Dermis blood vessel endothelial cell (primary cell): ENCODE results near the gene PARD3. TPM values are rescaled to one million over a fixed set of nuclear protein-coding genes. Genes with fewer than 3 reads are reported as not detected.
"Not testable (repeated sequence)": the region's sequence is repeated elsewhere in the genome, so short reads cannot be mapped to it uniquely, and the experiment has no call there.

Experiments
- DNase-seq: peaks from one replicate; pipeline ENCODE4 v3.0.0; 2010
- total RNA-seq: library from RNA; depleted of rRNA; stranded (reverse); fragments of >200 nt; gene quantifications from 2 replicates; pipeline ENCODE4 v1.2.3, GENCODE V29; 2014

PARD3 gene
- total RNA-seq, 1 donor from 2014 or later: 36.4 TPM

DNA sequence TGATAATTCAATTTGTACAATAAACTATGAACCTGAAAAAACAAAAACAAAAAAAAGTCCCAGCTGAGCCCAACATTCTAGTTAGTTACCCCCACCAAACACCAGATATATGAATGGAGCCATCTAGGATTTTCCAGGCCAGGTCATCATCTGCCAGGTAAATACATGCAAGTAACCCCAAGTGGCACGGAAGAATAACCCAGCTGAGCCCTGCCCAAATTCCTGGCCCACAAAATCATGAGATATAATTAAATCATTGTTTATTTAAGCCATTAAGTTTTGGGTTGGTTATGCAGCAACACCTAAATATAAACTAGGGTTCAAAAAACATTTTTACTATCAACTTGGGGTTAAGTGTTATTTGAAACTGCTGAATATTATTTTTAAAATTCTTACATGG, 19.0 kb downstream of the PARD3 start:
- DNase-seq: no peak

DNA sequence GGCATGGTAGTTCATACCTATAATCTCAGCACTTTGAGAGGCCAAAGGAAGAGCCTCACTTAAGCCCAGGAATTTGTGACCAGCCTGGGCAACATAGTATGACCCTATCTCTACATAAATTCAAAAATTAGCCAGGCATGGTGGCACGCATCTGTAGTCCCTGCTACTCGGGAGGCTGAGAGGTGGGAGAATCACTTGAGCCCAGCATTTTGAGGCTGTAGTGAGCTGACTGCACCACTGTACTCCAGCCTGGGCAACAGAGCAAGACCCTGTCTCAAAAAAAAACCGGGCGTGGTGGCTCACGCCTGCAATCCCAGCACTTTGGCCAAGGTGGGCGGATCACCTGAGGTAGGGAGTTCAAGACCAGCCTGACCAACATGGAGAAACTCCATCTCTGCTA, 19.8 kb downstream of the PARD3 start:
- no peak for DNase-seq

DNA sequence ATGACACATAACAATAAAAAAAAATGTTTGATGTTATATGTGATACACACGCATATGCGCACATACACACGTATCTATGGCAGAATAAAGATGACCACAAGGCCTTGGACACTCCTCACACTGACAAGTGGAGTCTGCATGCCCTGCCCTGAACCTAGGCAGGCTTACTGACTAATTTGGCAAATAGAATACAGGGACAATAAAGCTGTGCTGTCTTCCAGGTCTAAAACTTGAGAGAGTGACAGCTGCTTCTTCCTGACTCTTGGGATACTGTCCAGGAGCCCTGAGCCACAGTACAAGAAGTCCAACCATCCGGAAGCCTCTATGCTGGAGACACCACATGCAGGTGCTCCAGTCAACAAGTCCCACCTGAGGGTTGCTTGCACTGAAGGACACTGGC, 20.3 kb downstream of the PARD3 start:
- DNase-seq: no peak

DNA sequence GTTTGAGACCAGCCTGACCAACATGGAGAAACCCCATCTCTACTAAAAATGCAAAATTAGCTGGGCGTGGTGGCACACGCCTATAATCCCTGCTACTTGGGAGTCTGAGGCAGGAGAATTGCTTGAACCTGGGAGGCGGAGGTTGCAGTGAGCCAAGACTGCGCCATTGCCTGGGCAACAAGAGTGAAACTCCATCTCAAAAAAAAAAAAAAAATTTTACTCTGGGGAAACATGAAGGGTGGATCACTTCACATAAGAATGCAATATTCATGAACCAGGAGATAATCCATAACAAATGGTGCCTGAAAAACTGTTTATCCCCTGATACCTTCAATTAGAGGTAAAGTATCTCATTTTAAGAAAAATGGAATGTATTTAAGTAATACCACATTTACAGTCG, 21.5 kb downstream of the PARD3 start:
- DNase-seq: not testable (repeated sequence)

DNA sequence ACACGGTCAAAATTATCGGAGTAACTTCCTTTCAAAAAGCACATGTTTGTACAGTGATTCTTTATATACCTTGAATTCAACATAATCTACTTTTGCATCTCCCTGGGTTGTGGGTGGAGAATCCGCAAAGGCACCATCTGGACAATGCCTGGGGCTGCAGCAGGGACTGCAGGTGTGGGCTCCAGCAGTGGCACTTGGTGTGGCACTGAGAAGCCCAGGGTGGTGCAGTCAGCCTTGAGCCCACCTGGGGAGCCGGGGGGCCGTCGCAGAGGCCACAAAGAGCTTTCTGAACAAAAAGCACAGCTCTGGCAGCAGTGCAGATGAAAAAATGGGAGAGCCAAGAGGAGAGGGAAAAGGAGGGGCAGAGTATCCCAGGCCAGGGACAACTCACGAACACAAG, 22.2 kb downstream of the PARD3 start:
- no peak for DNase-seq

DNA sequence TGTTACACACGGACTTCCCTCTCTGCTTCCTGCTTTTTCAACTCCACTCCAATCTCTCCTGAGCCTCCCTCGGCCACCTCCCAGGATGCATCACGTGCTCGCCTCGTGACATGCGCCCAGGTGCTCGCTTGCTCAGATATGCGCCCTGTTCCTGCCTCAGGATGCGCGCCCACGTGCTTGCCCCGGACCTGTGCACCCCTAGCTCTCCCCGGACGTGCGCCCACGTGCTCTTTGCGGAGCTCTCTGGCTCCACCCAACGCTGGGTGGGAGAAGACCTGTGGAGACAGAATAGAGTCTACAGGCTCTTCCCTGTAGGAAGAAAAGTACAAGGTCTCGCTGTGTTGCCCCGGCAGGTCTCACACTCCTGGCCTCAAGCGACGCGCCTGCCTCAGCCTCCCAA, 23.1 kb downstream of the PARD3 start:
- DNase-seq: no peak

DNA sequence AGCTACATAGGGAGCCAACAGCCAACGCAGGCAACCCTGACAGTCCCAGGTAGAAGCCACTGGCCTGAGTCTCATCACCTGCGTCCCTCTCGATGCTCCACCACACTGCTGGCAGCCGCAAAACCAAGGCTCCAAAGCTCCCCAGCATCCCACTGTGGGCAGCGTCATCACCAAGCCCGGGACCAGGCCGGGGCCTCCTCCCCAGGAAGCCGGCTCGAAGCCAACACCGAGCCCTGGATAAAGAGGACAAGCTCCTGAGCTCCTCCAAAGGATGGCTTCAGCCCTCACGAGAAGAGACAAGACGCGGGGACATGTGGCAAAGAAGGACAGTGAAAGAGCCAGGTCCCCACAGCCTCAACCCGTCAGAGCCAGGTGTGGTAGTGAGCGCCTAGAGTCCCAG, 23.9 kb downstream of the PARD3 start:
- no peak for DNase-seq

DNA sequence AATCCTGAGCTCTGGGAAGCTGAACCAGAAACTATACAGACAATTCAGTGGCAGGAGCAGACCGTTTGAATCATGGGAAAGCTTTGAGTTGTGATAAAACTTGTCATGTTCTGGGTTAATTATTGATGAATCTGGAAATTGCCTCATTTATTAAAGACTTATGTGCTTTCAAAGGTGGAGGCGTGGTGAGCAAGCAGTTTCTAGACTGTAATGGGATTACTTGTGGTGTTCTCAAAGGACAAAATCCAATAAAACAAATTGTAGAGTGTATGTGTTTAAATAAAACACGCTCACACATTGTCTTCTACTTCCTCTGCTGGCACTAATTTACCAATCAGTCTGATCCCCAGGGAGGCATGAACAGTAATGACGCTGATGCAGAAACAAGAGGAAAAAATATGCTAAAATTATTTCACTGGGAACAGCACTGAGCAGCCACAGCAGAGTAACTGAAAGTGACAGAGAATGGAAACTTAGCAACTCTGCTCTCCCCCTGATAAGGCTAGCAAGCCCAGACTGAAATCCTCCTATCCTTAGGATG, 25.1 kb downstream of the PARD3 start:
- DNase-seq: peak; percentile 59

DNA sequence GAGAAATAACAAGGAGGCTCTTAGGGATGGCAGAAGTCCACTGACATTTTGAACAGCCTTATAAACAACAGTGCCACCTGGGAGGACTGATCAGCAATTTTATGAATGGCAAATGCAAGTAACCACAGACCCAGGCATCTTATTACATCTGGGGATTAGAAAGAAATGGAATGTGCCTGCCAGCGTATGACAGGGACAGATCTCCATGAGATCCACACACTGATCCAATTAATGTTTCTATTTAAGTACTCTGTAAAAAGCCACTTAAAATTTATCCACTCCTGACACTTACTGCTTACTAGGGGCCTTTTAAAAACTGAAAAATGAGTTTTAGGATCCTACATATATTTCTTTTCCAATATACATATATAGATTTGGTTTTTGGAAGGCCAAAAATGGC, 28.6 kb downstream of the PARD3 start:
- DNase-seq: no peak

DNA sequence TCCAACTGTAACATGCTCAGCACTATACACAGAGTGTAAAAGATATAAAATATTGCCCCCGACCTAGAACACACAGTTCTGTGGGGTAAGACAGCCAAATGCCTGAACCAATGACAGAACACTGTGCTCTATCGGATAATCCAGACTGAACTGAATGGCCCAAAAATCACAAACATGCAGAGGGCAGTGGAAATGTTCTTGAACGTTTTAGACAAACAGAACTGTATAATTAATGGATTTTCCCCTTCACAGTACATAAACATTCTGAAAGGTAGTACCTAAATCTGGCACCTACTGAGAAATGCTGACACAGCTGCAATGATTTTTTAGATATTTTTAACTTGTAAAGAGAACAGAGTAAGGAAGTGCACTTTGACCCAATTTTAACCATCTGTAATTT, 33.4 kb downstream of the PARD3 start:
- DNase-seq: no peak

DNA sequence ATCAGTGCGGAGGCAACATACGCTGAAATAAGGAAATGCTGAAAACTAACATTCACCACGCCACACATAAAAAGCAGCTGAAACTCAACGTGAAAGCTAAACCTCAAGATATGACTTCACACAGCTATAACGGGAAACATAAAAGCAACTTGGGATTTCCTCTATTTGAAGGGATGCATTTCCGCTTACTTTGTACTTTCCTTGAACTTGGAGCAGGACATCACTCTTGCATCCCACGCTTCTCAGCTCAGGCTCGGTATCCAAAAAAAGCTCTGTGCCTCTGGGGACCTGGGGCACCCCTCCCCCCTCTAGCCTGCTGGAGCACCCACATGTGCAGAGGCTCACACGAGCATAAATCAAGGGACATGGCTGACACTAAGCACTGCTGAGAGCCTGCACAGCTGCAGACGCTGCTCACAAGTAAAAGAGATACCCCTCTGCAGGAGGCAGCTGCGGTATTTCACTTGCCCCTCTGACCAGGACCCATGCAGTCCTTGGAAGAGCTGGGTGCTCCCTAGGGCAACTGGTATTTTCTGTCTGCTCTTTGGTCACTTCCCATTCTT, 34.2 kb downstream of the PARD3 start:
- peak; percentile 66 for DNase-seq

DNA sequence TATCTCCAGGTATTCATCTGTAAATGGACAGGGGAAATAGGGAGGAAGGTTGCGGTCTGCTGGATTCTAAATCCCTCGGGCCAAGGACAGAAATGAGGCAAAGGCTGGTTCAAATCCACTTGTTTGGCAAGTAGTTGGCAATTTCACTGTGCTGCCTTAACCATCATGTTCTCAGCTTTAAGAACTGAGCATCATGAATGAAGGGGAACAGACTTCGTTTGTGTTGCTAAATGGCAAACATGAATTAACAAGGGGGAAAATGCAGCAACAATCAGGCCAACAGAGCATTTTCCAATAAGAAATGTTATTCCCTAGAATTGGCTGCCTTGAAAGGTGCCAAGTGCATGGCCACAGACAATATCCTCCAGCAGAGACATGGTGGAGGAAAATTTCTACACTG, 36.9 kb downstream of the PARD3 start:
- DNase-seq: no peak

DNA sequence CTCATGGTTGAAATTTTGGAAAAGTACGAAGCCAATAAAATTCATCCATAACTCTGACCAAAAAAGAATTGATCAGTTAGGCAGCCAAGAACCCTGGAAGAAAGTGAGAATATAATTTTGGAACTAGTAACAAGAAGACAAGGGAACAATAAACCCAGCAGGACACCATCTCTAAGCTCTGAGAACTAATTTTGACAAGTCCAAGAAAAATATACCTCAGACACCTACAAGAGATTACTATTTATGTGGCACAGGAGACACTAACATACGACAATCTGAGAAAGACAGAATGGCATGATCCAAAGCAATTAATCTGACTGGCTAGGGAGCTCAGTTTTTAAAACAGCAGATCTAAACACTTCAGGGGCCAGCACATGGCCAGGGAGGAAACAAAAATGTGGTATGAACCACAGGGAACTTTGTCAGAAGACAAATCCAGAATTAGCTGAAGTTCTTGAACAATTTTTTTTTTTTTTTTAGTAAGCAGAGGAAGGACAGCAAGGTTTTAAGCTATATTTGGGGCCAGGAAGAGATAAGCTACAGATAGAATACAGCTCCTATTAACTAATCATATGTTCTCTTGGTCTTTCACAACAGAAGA, 38.9 kb downstream of the PARD3 start:
- no peak for DNase-seq

DNA sequence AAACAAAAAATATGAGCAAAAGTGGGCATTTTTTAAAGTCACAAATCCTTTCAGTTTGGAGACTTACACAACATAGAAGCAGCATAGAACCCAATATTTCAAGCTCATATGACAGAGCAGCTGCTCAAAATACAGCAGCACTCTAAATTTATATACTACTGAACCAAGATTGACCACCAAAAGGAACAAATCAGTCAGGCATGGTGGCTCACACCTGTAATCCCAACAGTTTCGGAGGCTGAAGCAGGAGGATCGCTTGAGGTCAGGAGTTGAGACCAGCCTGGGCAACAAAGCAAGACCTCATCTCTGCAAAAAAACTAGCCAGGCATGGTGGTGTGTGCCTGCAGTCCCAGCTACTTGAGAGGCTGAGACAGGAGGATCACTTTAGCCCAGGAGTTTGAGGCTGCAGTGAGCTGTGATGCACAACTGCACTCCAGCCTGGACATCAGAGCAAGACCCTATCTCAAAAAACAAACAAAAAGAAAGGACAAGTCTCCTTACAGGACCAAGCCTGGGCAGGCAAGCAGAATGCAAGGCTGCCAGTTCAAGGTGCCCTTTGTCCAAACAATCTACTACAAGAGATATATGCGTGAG, 40.0 kb downstream of the PARD3 start:
- DNase-seq: no peak

DNA sequence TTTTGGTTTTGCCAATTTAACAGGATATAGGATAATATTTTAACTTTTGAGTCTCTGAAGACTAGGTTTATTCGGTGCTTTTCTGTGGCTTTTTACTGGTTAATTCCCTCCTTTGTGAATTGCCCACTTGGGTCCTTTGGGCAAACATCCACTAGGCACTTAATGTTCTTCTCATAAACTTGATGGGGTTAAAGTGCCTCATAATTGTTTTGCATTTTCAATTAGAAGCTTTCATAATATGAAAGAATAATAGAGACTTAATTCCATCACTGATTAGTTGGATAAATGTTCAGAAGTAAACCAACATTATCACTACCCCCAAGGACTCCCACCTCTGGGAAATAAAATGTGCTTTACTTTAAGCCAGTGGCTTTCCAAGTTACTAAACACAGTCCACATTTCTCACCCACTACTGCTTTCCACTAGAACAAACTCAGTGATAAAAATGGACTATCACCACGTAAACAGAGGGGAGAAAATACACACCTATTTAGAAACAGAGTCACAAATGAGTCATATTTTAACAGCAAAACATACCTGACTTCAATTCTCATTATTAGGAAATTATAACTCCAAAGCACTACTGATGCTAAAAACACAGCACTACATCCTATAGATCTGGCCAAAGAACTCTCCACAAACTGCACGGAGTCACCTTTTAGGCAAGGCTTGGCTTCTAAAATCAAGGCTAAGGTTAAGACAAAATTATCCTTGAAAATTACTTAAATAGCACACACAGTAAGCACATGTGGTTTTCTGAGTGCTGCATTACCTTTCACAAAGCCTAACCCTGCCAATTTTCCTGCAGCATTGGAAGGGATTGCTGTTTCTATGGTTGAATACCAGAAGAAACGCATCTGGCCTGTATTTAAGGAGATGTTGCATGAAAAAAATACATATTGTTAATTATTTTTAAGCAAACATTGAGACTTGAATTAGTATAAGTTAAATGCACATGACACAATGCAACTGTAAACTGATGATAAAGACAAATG, 41.2 kb downstream of the PARD3 start:
- DNase-seq: no peak

DNA sequence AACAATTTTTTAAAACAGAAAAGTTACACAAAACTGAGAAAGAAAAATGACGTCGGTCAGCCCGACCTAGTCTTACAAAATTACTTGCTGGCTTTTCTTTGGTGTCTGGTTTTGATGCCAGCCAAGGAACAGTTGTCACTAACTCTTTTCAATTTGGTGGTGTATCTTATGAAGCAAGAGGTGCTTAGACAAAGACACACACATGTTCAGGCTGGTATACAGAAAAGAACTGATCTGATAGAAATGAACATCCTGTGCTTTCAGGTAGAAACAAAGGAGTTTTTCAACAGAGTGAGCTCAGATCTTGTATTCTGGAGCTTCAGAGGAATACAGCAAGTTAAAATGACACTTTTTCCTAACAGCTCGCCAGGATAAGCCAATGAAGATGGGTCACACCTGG, 43.6 kb downstream of the PARD3 start:
- no peak for DNase-seq

DNA sequence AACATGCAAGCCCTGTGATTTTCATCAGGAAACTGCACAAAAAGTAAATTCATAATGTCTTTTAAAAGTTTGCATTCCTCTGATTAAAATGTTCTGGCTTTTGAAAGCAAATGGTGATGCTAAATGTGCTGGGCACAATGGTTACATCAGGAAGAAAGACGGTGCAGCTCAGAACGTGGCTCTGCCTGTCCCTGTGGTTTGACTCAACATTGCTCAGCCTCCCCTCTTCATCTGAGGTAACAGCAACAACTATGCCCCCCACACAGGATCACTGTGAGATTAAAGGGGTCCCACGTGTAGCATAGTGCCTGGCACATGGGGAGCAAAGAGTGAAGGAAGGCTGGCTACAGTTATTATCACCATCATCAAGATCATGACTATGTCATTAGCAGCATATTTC, 44.0 kb downstream of the PARD3 start:
- no peak for DNase-seq

DNA sequence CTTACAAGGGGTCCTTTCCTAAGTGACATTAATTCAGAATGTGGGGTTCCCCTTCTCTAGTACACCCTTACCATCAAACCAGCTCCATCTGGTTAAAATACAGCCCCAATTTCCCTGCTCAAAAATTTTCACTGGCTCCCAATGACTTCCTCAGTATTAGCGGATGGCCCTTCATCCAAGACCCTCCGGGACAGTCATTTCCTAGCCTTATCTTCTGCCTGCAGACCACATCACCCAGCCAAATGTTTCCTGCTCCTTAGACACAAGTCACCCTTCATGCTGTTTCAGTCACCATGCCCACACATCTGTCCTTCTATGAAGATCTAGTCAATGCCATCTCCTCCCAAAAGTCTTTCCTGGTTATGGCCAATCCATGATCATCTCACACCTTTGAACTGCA, 45.2 kb downstream of the PARD3 start:
- peak; percentile 12 for DNase-seq

DNA sequence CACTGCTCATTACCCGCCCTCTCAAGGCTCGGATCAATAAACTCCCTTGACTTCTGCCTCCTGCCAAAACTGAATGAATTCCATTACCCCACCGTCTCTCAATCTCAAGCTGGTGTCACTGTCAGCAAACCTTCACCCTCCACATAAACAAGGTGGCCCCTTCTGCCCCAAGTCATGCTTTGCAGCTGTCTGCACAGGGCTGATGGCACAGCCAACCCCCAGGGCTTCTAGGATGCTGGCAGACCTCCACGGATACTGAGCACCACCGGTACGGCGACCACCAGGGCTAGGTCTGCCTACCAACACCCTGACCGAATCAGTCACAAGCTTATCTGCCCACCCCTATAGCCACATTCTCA, 46.1 kb downstream of the PARD3 start:
- DNase-seq: no peak

DNA sequence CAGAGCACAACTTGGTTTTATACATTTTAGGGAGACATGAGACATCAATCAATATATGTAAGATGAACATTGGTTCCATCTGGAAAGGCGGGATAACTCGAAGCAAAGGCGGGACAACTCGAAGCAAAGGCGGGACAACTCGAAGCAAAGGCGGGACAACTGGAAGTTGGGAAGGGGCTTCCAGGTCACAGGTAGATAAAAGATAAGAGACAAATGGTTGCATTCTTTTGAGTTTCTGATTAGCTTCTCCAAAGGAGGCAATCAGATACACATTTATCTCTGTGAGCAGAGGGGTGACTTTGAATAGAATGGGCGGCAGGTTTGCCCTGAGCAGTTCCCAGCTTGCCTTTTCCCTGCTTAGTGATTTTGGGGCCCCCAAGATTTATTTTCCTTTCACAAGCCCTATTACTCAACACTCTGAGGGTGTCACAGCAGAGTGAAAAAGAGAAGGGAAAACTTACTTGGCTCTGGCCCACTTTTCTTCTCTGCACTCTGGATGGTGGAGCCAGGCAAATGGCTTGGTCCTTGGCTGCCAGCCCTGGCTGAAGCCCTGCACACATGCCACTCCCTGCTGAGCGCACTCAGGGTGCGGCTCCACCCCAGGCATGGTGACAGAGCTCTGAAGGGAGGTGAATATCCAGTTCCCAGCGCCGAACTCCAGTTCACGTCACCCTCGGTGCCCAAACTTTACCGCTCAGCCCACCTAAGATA, 46.7 kb downstream of the PARD3 start:
- DNase-seq: no peak

DNA sequence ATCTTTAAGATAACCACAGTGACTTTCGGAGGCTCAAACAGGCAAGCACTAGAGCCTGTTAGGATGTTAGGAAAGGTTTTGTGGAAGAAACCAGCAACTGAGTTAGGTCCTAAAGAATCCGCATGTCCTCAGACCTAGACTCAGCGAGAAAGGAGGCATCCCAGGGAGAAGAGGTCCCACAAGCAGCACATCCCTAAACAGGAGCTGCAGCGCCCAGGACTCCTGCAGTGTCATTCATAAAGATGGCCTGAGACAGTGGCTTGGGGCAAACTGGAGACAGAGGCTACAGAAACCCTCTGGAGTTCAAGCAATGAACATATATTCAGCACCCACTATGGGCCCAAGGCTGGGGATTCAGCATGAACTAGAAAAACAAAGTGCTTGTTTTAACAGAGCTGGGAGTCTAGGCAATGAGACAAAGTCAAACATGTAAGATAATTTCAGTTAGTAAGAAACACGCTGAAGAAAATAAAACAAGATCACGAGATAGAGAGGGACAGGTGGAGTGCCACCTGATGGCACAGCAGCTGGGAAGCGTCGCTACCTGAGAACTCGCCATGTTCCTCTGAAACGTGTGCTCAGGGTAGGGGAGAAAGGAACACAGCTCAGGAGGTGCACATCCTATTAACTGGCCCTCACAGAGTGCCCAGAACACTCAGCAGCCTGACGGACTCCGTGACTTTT, 48.1 kb downstream of the PARD3 start:
- no peak for DNase-seq

DNA sequence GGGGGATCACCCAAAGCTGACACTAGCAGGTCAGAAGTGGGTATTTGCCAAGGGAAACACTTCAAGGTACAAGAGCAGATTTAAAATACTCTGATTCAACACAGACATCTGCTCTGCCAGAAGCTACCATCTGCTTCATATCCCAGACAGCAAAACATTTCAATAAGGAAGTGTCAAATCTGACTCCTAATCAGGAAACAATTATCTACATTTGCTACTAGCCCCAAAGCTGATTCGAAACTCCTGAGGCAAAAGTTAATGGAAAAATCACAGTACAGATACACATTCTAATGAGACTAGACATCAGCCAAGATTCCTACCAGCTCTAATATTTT, 48.9 kb downstream of the PARD3 start:
- peak; percentile 23 for DNase-seq
